Posterior cingulate gyrus (tissue), 11 donors: ENCODE results near the gene TESMIN.

ENCODE experiments used
- DNase-seq, 10 donors: peaks; one replicate each; pipeline versions ENCODE4 v3.0.0 to v3.0.0-alpha.2; 2020 to 2021; ENCODE audit warnings: mixed read lengths in 3 of 10
- intact Hi-C: fragments of 100-400 bp; cut with DNase I; formaldehyde crosslinking; loops from one replicate; pipeline ENCODE4 v1.15.1; 2023

Gene TESMIN

DNA sequence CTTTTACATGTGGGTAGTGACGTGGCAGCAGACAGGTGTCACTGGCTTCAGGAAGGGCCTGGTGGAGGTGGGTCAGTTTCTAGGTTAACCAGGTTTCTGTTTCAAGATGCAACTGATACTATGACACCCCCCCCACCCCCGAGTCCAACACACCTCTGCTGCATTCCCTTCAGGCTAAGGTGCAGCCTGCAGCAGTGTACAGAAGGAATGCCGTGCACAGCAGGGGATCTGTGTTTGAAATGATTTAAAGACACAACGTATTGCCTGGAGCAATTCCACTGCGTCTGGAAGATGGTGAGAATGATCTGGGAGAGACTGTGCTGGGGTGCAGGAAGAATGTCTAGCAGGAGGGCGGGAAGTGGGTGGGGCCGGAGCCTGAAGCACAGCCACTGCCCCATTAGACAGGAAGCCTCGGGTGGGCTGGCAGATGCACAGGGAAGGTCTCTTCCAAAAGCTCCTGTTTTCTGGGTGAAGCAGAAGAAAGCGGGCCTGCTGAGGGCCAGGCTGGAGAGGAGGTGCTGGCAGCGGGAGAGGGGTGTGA, 11.9 kb upstream of the TESMIN start:
- intact Hi-C loops, result no loop called here
- DNase-seq, result peak in 2 of 10 donors; percentile 47 to 60

DNA sequence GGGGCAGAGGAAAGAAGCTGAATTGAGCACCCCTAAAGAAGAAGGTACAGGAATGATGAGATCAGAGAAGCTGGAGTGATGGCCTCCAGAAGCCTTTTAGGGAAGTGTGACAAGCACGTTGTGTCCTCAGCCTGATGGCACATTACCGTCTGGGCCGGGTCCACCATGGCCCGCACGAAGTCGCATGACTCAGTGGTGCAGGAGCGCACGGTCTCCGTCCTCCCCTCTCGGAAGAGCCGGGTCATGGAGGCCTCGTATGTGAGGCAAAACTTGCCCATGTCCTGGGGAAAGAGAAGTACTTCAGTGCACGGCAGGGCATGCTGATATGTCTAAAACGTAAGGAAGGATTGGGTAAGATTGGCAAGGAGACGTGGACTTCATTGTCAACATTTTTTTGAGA, 11.2 kb upstream of the TESMIN start:
- intact Hi-C loops, result no loop called here
- DNase-seq, result peak in 2 of 10 donors; percentile 30 to 74

DNA sequence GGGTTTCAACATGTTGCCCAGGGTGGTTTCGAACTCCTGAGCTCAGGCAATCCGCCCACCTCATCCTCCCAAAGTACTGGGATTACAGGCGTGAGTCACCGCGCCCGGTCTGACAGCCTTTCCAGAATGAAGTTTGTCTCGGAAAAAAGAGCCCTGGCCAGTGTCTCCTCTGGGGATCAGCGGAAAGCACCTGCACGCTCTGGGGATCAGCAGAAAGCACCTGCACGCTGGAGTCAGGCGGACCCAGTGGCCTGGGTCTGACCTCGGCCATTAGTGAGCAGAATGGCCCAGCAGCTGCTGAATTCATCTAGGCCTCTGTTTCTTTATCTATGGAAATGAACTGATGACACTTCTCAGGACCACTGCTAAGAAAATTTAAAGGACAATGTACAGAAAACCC, 10.5 kb upstream of the TESMIN start:
- DNase-seq, result peak in 2 of 10 donors; percentile 32 to 78
- intact Hi-C loops, result no loop called here

DNA sequence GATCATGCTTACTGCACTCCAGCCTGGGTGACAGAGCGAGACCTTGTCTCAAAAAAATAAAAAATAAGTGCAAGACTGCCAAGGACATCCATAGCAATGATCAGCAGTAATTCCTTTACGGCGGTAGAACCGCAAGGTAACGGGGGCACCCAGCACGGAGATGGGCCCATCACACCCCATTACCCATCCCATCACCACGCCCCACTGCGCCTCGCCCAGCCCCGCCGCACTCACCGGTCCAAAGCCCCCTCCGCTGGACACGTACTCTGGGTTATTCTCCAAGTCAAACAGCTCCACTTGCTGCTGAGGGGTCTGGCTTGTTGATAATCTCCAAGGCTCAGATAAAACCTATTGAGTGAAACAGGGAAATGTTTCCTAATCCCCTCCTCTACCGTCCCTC, 8.7 kb upstream of the TESMIN start:
- intact Hi-C loops, result no loop called here
- peak in 2 of 10 donors; percentile 40 to 67 for DNase-seq

DNA sequence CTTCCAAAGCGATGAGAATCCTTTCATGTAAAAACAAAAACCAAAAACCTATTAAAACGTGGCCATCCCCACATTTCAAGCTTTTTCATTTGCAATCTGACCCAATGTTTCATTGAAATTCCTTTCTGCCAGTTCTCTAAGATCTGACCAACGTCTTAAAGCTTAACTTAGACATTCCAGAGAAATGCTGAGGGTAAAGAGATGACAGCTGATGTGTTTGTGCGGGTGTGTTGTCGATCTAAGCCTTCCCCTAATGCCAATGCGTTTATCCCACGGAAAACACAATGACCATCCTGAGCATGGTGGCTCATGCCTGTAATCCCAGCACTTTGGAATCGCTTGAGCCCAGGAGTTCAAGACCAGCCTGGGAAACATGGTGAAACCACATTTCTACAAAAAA, 6.4 kb upstream of the TESMIN start:
- no peak for DNase-seq
- intact Hi-C loops, result no loop called here

DNA sequence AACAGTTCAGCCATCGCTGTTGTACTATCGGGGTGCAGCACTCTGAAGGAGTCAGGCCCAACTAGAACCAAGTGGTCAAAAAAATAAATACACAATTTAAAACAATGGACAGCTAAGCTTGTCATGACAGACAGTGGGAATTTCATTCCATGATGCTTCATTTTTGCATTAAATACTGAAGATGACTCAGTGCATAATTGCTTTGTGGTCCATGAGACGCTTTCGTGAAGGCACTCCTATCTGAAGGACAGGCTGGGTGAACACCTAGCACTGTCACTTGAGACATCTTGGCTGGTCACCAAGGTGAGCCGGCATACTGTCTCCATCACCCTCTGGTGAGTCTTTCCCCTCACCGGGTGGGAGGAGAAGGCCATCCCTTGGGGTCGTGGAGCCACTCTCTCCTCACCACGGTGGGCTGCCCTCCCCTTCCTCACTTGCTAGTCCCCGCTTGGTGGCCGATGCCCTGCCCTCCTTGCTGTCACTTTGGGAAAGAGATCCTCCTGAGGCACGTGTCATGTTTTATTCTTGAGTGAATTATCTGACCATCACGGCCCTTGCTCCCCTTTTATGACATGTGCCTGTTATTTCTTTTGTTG, 4.9 kb upstream of the TESMIN start:
- DNase-seq, result peak in 1 of 10 donors; percentile 58
- intact Hi-C loops, result no loop called here

DNA sequence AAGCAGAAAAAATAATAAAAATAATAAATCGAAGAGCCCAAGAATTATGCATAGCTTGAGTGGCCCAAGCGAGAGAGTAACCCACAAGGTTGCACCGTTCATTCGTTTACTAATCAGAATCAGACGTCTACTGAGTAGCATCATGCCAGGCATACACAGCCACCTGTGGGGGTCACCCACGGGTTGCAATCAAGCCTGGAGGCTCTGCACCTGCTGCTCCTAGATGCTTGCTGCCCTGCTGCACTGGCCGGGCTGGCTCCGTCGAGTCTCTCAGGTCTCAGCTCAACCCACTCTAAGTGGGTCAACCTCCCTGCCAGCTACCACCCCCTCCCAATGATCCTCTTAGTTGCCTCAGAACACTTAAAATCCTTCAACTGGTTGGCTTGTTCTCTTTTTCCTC, 2.0 kb upstream of the TESMIN start:
- no peak for DNase-seq
- intact Hi-C loops, result no loop called here

DNA sequence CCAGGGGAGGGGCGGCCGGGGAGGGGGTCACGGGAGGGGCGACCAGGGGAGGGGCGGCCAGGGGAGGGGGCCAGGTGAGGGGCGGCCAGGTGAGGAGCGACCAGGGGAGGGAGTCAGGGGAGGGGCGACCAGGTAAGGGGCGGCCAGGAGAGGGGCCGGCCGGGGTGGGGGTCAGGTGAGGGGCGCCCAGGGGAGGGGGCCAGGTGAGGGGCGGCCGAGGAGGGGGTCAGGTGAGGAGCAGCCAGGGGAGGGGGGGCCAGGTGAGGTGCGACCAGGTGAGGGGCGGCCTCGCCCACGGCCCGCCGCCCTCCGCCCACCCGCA, 355 bp downstream of the TESMIN start:
- intact Hi-C loops, result no loop called here
- no peak for DNase-seq

DNA sequence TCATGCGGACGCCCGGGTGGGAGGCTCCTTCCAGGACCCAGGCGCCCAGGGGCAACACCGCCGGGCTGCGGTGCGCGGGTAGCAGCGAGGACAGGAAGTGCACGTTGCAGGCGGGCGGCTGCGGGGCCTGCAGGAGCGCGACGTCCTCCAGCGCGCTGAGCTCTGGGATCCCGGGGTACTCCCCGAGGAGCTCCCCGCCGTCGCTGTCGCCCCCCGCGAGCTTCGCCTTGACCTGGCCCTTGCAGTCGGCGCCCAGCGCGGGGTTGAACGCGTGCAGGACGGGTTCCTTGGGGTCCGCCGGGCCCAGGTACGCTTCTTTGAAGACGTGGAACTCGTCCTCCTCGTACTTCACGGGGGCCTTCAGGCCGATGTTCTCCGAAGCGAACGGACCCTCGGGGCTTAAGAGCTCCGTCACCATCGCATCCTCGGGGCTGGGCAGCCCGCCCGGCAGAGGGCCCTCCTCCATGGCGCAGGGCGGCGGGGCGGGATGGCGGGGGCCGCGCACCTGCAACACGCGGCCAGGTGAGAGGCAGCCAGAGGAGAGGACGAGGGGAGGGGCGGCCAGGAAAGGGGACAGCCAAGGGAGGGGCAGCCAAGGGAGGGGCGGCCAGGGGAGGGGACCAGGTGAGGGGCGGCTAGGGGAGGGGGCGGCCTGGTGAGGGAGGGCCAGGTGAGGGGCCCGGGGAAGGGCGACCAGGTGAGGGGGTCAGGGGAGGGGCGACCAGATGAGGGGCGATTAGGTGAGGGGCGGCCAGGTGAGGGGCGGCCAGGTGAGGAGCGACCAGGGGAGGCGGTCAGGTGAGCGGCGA, 921 bp downstream of the TESMIN start:
- DNase-seq, result peak in 1 of 10 donors; percentile 82
- intact Hi-C loops, result no loop called here

DNA sequence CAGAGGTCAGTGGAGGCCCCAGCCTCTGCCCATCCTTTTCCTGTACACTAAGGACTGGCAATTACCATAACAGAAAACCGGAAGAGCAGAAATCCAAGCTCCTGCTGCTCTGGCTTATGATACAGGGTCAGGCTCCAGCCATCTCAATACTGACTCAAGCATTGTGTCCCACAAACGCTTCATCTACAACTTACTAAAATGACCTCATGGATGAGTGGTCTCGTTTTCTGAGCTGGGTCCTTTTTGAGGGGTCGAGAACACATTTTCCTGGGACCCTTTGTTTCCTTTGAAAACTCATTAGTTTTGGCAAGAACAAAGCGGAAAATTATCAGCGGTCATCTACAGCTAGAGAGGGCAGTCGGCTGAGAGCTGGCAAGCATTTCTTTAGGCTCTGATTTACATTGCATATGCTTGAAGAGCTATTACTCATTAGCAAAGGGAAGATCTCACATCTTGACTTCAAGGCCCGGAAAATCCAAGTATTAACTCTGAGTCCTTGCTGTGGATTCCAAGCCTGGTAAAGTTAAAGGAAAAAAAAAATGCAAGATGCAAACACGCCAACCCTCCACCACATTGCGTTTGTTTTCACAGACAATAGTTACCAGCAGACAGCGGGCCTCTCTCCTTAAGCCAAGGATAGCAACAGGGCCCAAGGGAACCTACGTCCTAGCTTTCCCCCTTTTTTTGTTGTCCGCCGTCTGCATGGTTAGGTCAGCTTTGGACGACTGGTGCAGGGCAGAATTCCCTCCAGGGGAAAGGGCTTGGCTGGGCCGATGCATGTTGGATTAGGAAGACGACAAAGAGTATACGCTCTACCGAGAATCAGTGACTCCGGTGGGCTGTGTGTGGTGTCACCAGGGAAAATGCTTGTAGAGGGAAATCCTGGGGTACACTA, 1.8 kb downstream of the TESMIN start:
- DNase-seq, result no peak
- intact Hi-C loops, result no loop called here

DNA sequence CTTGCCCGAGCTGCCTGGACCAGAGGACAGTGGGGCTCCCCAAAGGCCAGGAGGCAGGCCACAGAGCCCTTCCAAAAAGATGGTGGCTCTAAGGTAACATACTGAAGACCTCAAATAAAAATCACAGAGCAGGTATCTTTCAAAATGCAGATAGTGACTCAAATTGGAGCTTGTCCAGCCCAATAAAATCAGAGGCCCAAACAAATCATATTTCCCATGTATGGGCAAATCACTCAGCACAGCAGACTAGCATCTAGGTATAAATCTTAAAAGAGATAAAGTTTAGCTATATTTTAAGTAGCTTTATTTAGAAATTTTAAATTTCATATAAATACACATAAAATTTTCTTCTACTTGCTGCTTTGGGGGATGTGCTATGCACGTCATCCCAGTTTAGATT, 3.3 kb downstream of the TESMIN start:
- no peak for DNase-seq
- intact Hi-C loops, result no loop called here

DNA sequence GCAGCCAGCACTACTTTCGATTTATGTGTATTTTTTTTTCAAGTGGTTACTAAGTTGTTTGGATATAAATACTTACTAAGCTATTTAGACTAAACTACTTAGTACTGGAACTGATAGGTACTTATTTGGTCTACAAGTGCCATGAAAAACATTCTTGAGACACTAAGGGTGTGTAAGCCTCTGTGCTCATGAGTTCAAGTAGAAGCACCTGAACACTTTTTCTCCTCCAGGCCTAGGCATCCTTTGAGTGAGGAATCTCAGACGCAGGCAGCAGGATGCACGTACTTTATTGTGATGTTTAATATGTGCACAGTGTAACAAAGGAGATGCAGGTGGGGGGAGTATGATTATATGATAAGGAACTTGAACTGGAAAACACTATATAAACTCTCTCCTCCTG, 7.8 kb downstream of the TESMIN start:
- no peak for DNase-seq
- intact Hi-C loops, result no loop called here

DNA sequence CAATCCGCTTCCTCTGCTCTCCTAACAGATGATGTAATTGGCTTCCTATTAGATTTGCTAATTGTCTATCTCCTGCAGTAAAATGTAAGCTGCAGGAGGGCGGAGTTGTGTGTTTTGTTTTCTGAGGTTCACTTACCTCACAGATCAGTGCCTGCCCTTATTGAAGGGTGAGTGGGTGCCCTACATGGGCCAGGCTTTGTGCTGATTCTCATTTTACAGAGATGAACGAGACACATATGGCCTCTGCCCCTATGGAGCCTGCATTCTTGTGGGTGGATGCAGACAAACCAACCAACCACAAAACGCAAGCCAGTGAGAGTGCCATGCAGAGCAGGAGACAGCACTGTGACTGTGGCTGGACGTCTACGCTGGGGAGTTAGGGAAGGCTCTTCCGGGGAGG, 9.9 kb downstream of the TESMIN start:
- DNase-seq, result no peak
- intact Hi-C loops, result no loop called here

DNA sequence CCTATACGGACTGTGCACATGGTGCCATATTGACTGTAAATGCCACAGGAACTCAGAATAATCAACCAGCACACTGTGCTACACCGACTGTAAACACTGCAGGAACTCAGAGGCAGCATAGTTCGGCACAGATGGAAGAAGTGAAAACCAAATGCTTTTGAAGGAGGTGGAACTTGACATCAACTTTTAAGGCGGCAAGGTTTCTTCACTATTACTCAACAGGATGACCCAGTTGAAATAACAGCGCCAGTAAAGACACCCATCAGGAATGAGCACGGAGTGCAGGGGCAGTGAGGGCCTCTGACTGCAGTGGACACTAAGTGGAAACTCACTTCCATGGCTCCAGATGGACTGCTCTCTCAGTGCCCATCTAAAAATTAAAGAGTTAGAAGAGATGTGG, 15.7 kb downstream of the TESMIN start:
- no peak for DNase-seq
- intact Hi-C loops, result no loop called here

DNA sequence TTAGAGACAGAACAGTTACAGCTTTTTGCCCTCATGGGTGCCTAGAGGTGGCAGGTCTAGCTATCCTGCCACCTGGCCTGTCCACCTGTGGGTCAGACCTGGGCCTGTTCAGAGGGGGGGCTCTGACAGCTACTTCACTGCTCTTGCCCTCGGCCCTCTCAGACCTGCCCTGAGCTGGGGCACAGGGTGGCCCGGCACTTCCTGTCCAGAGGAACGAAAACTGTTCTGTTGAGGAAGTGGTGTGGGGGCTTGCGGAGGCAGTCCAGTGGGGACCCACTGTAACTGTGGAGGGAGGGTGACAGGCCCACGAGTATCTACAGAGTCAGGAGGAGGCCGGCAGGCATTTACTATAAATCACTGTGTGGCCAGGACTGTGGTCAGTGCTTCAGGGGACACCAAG, 16.2 kb downstream of the TESMIN start:
- intact Hi-C loops, result no loop called here
- DNase-seq, result no peak

DNA sequence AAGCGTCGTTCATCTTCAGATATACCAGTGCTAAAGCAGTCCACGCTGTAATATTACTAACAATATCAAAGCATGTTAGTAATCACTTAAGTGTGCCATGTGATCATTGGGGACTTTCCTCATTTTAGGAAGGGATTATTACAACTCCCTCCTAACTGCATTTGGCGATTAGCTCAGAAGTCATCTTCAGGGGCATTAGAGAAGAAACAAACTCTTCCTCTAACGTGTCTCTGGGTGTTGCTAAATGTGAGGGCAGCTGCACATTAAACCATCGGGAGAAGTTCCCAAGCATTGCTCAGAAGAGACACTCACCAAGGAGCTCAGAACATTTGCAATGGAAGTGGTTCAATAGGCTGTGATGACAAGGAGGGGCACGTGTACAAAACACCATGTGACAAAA, 17.2 kb downstream of the TESMIN start:
- no peak for DNase-seq
- intact Hi-C loops, result no loop called here

DNA sequence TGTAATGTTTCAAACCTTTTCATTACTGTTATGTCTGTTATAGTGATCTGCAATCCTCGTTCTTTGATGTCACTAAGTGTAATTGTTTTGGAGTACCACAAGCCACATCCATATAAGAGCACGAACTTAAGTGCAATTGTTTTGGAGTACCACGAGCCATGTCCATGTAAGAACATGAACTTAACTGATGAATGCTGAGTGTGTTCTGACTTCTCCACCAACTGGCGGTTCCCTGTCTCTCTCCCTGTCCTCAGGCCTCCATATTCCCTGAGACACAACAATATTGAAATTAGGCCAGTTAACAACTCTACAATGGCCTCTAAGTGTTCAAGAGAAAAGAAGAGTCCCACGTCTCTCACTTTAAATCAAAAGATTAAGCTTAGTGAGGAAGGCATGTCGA, 23.5 kb downstream of the TESMIN start:
- intact Hi-C loops, result no loop called here
- no peak for DNase-seq

DNA sequence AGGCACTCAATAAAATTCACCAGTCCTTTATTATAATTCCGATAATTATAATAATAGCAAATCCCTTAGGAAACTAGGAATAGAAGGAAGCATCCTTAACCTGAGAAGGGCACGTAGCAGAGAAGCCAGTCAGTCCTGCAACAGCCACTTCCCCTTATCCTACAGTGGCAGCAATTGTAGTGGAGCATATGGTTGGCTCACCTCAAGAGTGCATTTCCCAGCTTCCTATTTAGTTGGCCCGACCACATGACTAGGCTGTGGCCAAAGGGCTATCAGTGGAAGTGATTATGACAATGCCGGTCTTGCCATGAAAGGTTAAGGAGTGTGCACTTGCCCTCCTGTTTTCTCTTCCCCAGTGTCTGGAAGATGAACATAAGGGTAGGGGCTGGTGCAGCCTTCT, 27.0 kb downstream of the TESMIN start:
- no peak for DNase-seq
- intact Hi-C loops, result no loop called here

DNA sequence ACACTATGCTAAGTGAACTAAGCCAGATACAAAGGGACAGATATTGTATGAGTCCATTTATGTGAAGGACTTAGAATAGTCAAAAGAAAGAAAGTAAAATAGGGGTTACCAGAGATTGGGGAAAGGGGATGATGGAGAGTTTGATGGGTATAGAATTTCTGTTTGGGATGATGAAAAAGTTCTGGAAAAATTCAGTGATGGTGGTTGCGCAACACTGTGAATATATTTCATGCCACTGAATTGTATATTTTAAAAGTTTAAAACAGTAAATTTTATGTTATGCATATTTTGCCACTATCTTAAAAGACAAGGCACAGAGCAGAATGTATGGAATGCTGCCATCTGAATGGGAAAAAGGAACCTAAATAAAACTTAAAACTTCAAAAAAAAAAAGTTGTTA, 29.2 kb downstream of the TESMIN start:
- no peak for DNase-seq
- intact Hi-C loops, result no loop called here

DNA sequence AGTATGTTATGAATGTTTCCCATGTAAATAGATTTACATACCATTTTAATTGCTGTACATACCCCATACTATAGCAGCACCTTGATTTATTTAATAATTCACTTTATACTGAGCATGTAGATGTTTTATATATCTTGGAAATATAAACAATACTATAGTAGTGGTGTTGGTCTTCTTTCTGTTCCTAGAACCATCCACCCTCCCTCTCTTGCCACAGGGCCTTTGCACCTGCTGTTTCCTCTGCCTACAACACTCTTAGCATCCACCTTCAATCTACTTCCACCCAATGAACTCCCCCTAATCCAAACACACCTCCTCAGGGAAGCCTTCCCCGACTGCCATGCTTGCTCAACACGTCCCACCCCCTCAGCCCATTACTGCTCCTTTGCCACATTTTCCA, 30.2 kb downstream of the TESMIN start:
- DNase-seq, result no peak
- intact Hi-C loops, result no loop called here

DNA sequence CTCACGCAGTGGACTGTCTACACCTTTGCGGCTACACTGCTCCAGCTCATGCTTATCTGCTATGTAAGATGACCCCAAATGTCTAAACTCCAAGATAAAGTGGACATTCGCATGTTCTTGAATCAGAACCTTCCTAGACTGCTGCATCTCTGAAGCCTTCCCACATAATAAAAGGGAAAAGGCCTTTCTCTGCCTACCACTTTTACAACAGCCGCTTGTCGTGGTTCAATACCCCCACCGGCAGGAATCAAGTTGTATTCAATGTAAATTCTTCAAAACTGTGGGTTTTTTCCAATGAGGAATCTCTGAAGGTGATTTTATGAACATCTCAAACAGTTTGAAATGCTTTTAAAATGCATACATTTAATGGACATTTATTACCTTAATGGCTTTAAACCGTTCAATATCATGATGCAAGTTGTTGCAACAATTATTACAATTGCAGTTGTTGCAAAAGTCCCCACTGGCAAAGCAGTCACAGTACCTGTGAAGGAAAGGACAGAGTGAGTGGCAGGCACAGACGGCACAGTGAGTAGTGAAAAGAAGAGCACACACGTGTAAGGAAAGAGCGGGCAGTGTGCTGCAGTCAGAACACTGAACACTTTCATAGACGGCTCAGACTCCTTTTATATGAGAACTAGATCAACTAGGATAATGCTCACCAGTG, 35.7 kb downstream of the TESMIN start:
- no peak for DNase-seq
- intact Hi-C loops, result no loop called here
